RWPE1 (cell line): ENCODE measurements around the gene SH3RF1.
A peak's percentile ranks its signal among the peaks of the same experiment; 100 is the strongest.

ENCODE experiments used
- CTCF ChIA-PET: fragments of 350-600 bp; sonication (Branson Sonifier 250); formaldehyde crosslinking; extraction: SDS; loops from one replicate; lab custom pipeline; 2021; lab: Yijun Ruan, JAX
- POLR2A ChIA-PET: fragments of 400-600 bp; formaldehyde crosslinking; extraction: SDS; loops from one replicate; lab custom pipeline; 2020; ENCODE audit warnings: antibody characterized with exemption; ENCODE audit not compliant: low non-redundant PET; lab: Yijun Ruan, JAX
- DNase-seq: peaks from one replicate; pipeline ENCODE4 v3.0.0; 2012; ENCODE audit warnings: low spot score
- H3K27ac ChIP-seq: fragments of 450-650 bp; 2 replicates; pipeline ENCODE4 v1.5.1; 2017
- TF ChIP-seq, protein P1 (sequence below): fragments of 450-650 bp; conservative IDR thresholded peaks from 2 replicates; pipeline ENCODE4 v1.5.1; 2017; ENCODE audit warnings: low read depth, mild to moderate bottlenecking

The SH3RF1 gene

DNA sequence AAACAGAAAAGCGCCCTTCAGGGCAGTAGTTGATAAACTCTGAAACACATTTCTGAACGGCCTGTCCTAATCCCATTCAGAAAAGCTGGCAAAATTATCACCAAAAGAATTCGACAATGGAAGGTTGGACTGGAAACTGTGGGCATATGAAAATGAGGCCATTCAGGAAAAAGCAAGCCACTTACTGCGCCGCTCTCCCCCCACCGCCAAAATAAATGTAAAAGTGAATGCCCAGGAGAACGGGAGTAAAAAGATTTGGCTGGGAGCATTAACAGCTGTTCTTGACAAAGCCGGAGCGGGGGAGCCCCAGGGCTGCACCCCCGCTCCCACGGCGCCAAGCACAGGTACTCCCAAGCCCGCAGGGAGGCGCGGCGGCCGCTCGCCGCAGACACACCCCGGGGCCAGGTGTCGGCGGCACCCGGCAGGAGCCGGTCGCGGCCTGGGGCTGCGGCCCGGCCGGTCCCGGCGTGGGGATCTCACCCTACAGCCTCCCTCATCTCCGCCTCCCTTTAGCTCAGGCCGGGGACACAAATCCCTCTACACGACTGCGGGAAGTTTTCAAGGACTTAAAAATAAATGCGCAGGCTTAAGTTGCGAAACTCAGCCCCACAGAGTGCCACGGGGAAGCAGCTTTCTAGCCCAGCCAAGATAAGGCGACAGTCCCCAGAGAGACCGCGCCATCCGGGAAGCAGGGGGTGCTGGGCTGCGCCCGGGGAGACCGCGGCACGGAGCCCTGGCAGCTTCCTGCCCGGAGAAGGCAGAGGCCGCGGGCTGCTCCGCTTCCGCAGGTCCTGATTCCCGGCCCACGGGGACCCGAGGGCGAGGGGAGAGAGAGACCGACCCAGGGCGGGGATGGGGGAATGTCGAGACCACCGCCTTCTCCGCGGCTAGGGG lies 593 bp downstream of the SH3RF1 start:
- POLR2A ChIA-PET: interaction anchor here (0.6 to 1.3 kb wide), 5 partner anchors 36 to 262 kb away, joined by 3 to 4 read pairs (median 3); no protein-coding TSS in a partner anchor

DNA sequence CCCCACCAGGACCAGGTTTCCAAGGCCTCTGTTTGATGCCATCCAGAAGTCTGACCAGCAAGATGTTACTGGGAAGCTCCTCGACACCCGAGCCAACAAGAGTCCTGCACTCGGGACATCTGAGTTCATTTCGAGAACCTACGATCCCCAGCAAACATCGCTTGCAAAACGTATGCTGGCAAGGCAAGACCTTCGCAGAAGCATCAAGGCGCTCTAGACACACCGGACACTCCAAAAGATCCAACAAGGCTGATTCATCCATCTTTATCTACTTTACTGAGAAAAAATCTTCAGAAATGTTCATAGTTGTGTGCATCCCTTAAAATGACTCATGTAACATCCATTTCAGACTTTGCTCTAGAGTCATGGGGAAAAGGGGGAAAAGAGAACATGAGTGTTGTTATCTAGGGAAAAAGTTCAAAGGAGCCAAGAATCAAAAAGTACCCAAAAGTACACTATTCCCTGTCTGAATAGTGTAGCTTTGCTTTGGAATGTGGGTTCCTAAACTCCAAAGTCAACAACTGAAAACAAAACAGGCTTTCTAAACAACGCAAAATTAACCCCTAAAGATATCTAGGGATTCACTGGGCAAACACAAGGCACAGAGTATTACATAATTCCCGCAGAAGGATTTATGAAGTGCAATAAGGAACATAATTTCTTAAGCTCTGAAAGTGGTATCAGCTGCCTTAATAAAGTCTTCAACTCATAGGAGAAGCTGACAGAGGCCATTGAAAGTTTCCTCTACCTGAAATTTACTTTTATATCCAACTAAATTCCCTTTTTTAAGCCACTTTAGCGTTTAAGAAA lies 1.6 kb downstream of the SH3RF1 start:
- no peak for DNase-seq
- H3K27ac ChIP-seq: peak overlapping the region; percentile 66
- TF ChIP-seq, protein P1, sequence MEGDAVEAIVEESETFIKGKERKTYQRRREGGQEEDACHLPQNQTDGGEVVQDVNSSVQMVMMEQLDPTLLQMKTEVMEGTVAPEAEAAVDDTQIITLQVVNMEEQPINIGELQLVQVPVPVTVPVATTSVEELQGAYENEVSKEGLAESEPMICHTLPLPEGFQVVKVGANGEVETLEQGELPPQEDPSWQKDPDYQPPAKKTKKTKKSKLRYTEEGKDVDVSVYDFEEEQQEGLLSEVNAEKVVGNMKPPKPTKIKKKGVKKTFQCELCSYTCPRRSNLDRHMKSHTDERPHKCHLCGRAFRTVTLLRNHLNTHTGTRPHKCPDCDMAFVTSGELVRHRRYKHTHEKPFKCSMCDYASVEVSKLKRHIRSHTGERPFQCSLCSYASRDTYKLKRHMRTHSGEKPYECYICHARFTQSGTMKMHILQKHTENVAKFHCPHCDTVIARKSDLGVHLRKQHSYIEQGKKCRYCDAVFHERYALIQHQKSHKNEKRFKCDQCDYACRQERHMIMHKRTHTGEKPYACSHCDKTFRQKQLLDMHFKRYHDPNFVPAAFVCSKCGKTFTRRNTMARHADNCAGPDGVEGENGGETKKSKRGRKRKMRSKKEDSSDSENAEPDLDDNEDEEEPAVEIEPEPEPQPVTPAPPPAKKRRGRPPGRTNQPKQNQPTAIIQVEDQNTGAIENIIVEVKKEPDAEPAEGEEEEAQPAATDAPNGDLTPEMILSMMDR: no peak
- ChIA-PET CTCF (interaction anchor here (0.6 to 1.3 kb wide), 6 partner anchors 44 to 847 kb away, joined by 3 to 5 read pairs (median 3); no protein-coding TSS in a partner anchor), POLR2A (interaction anchor here (0.9 to 1.3 kb wide), 3 partner anchors 35 to 153 kb away, joined by 3 read pairs; no protein-coding TSS in a partner anchor)

More for the DNA sequence above, 593 bp downstream of the SH3RF1 start:
- DNase-seq: peak; percentile 59
- CTCF ChIA-PET: interaction anchor here (0.6 to 1.3 kb wide), 9 partner anchors 9 to 959 kb away, joined by 3 to 6 read pairs (median 3); no protein-coding TSS in a partner anchor
- TF ChIP-seq, protein P1: peak; percentile 29; the same call in 1 of the 2 replicates
- H3K27ac ChIP-seq: peak overlapping the region; percentile 88

DNA sequence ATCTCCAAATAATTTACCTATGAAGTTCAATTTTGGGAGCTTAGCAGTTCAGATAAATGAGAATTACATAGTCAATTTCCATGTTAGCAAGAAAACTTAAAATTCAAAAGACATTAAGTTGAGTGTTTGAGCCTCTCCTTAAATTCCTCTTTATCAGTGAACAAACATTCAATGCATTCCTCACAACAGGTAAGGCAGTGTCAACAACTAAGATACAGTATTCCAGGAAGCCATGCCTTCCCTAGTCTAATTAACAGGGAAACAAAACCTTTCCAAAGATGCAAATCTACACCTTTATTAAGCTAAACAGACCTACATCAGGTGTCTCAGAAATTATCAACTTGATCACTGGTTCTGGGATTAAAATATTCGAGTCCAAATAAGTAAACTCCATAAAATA lies 3.7 kb downstream of the SH3RF1 start:
- POLR2A ChIA-PET: no interaction called here
- TF ChIP-seq, protein P1: no peak
- CTCF ChIA-PET: interaction anchor here (0.6 kb wide), 1 partner anchor 314 kb away, joined by 8 read pairs; no protein-coding TSS in a partner anchor
- H3K27ac ChIP-seq: no peak overlapping the region
- DNase-seq: no peak

DNA sequence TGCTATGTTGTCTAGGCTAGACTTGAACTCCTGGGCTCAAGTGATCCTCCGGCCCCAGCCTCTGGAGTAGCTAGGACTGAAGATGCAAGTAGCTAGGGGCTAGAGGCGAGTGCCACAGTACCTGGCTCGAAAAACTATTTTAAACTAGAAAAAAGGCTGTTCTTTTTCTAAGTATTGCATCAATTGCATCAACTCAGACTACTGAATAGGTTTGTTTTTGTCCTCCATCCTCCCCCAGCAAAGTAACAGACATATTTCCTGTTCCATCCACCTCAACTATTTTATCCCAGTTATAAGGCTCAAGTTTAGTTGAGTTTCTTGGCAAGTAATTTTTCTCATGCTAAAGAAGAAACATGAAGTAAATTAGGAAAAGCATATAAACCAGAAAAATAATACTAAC lies 4.1 kb downstream of the SH3RF1 start:
- no peak overlapping the region for H3K27ac ChIP-seq
- TF ChIP-seq, protein P1: no peak
- CTCF ChIA-PET: interaction anchor here (0.6 kb wide), 1 partner anchor 314 kb away, joined by 8 read pairs; no protein-coding TSS in a partner anchor
- no peak for DNase-seq
- POLR2A ChIA-PET: no interaction called here

DNA sequence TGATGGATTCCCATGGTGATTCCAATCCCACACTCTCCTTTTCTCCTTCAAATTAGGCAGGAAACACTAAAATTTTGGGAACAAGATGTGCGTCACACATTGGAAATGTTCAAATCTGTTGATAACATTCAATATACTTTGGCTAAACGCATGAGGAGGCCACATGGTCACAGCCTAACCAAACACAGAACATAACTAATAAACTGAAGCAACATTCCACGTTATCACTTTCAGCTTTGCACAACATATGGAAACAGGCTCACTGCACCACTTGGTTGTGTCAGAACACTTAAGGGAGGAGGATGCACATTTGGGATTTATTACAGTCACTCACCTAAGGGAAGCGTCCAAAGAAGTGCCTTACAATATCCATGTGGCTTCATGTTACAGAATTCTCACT lies 4.7 kb downstream of the SH3RF1 start:
- POLR2A ChIA-PET: no interaction called here

More for the DNA sequence above, 4.7 kb downstream of the SH3RF1 start:
- no peak overlapping the region for H3K27ac ChIP-seq
- CTCF ChIA-PET: no interaction called here
- no peak for DNase-seq
- TF ChIP-seq, protein P1: no peak
